ENCODE data around the gene SLC7A5.
A peak's percentile ranks its signal among the peaks of the same experiment; 100 is the strongest.
"Not testable (repeated sequence)": the region's sequence is repeated elsewhere in the genome, so short reads cannot be mapped to it uniquely, and the experiment has no call there.

The SLC7A5 gene

GRCh38 chr16:87809150-87809902 lies 60.0 kb downstream of the SLC7A5 start:
- peak overlapping the region in 1 of 21 experiments; percentile 14 for H3K27ac ChIP-seq
- no peak overlapping the region for H3K4me3 ChIP-seq

GRCh38 chr16:87808108-87808507 lies 61.2 kb downstream of the SLC7A5 start:
- H3K27ac ChIP-seq, result no peak overlapping the region
- H3K4me3 ChIP-seq, result no peak overlapping the region

- Histone ChIP-seq H3K27ac (peak overlapping the region in 20 of 21 experiments; percentile 28 to 90 (median 66)), H3K4me3 (peak overlapping the region in 5 of 7 experiments; percentile 9 to 35 (median 14))
Observed at GRCh38 chr16:87806641-87807546, 62.4 kb downstream of the SLC7A5 start.

- peak overlapping the region in 5 of 7 experiments; percentile 9 to 35 (median 14) for H3K4me3 ChIP-seq
Observed at GRCh38 chr16:87806261-87806640, 63.1 kb downstream of the SLC7A5 start.

GRCh38 chr16:87803385-87803784 lies 65.9 kb downstream of the SLC7A5 start:
- no peak overlapping the region for H3K4me3 ChIP-seq
- peak overlapping the region in 1 of 21 experiments; percentile 5 for H3K27ac ChIP-seq

More at GRCh38 chr16:87806261-87806640, 63.1 kb downstream of the SLC7A5 start:
- peak overlapping the region in 20 of 21 experiments; percentile 28 to 90 (median 66) for H3K27ac ChIP-seq

GRCh38 chr16:87802670-87803069 lies 66.6 kb downstream of the SLC7A5 start:
- no peak overlapping the region for H3K4me3 ChIP-seq

GRCh38 chr16:87801679-87802259 lies 67.5 kb downstream of the SLC7A5 start:
- H3K27ac ChIP-seq, result no peak overlapping the region
- no peak overlapping the region for H3K4me3 ChIP-seq

More at GRCh38 chr16:87802670-87803069, 66.6 kb downstream of the SLC7A5 start:
- peak overlapping the region in 1 of 21 experiments; percentile 5 for H3K27ac ChIP-seq

- Histone ChIP-seq H3K4me3 (no peak overlapping the region), H3K27ac (no peak overlapping the region)
Observed at GRCh38 chr16:87800497-87800896, 68.8 kb downstream of the SLC7A5 start.

GRCh38 chr16:87795336-87795735 lies 74.0 kb downstream of the SLC7A5 start:
- H3K27ac ChIP-seq, result no peak overlapping the region
- H3K4me3 ChIP-seq, result no peak overlapping the region

GRCh38 chr16:87794485-87795078 lies 74.7 kb downstream of the SLC7A5 start:
- Histone ChIP-seq H3K27ac (no peak overlapping the region), H3K4me3 (no peak overlapping the region)

GRCh38 chr16:87792205-87792565 lies 77.1 kb downstream of the SLC7A5 start:
- H3K4me3 ChIP-seq, result no peak overlapping the region
- no peak overlapping the region for H3K27ac ChIP-seq

- Histone ChIP-seq H3K4me3 (no peak overlapping the region), H3K27ac (peak overlapping the region in 11 of 21 experiments; percentile 7 to 82 (median 56))
Observed at GRCh38 chr16:87791295-87792204, 77.8 kb downstream of the SLC7A5 start.

- Histone ChIP-seq H3K27ac (peak overlapping the region in 17 of 21 experiments; percentile 7 to 82 (median 58)), H3K4me3 (no peak overlapping the region)
Observed at GRCh38 chr16:87790292-87791100, 78.8 kb downstream of the SLC7A5 start.

- peak overlapping the region in 16 of 21 experiments; percentile 6 to 82 (median 49) for H3K27ac ChIP-seq
- no peak overlapping the region for H3K4me3 ChIP-seq
Observed at GRCh38 chr16:87789437-87790291, 79.6 kb downstream of the SLC7A5 start.

GRCh38 chr16:87788730-87789436 lies 80.4 kb downstream of the SLC7A5 start:
- peak overlapping the region in 12 of 21 experiments; percentile 6 to 82 (median 52) for H3K27ac ChIP-seq
- H3K4me3 ChIP-seq, result not testable (repeated sequence)

- H3K4me3 ChIP-seq, H3K27ac ChIP-seq: not testable (repeated sequence)
Observed at GRCh38 chr16:87787451-87788091, 81.7 kb downstream of the SLC7A5 start.
